PC-9 (cell line): Measurements from ENCODE around the gene PAPOLG. TPM values are rescaled to one million over a fixed set of nuclear protein-coding genes. Genes with fewer than 3 reads are reported as not detected.

Source experiments
- BruUV-seq: library from RNA; stranded (reverse); fragments of 400-500 nt; replicated peaks from 2 replicates; lab custom pipeline; 2021; lab: Mats Ljungman, UMichigan
- CTCF ChIA-PET: fragments of 300-600 bp; sonication (Branson Sonifier 250); formaldehyde crosslinking; loops from one replicate; lab custom pipeline; 2022; ENCODE audit warnings: antibody characterized with exemption; lab: Charles Lee
- POLR2A ChIA-PET: fragments of 300-600 bp; sonication (Branson Sonifier 250); formaldehyde crosslinking; loops from one replicate; lab custom pipeline; 2022; ENCODE audit warnings: antibody characterized with exemption; ENCODE audit not compliant: unreplicated experiment; lab: Charles Lee
- DNase-seq, 2 experiments: peaks; one replicate each; pipeline versions ENCODE4 v3.0.0 to v3.0.0-alpha.2; 2015 to 2022; ENCODE audit warnings: mixed read lengths in 1 of 2
- H2AFZ ChIP-seq: fragments of 200-600 bp; sonication (generic); 2 replicates; pipeline ENCODE4 v1.8.1; 2017; ENCODE audit warnings: antibody characterized with exemption
- H3F3A ChIP-seq: fragments of 200-600 bp; sonication (generic); 2 replicates; pipeline ENCODE4 v1.8.1; 2017; ENCODE audit warnings: antibody characterized with exemption, mild to moderate bottlenecking, low read depth; ENCODE audit not compliant: insufficient read depth
- H3K27ac ChIP-seq: fragments of 200-600 bp; sonication (generic); 2 replicates; pipeline ENCODE4 v1.6.1; 2016; ENCODE audit warnings: mixed run types
- H3K27me3 ChIP-seq: fragments of 200-600 bp; sonication (generic); 2 replicates; pipeline ENCODE4 v1.6.1; 2016; ENCODE audit warnings: low read depth, mixed run types; ENCODE audit not compliant: insufficient read depth
- H3K36me3 ChIP-seq: fragments of 200-600 bp; sonication (generic); 2 replicates; pipeline ENCODE4 v1.6.1; 2016; ENCODE audit warnings: low read depth, mixed run types
- H3K4me1 ChIP-seq: fragments of 200-600 bp; sonication (generic); replicated peaks from 2 replicates; pipeline ENCODE4 v1.6.1; 2016; ENCODE audit warnings: mixed run types; ENCODE audit not compliant: insufficient read depth
- H3K4me2 ChIP-seq: fragments of 200-600 bp; sonication (generic); 2 replicates; pipeline ENCODE4 v1.6.1; 2017; ENCODE audit warnings: mixed run types
- H3K4me3 ChIP-seq: fragments of 200-600 bp; sonication (generic); 2 replicates; pipeline ENCODE4 v1.6.1; 2016; ENCODE audit warnings: mixed run types
- H3K79me2 ChIP-seq: fragments of 200-600 bp; sonication (generic); 2 replicates; pipeline ENCODE4 v1.6.1; 2017; ENCODE audit warnings: low read depth, mixed run types
- H3K9me2 ChIP-seq: fragments of 200-600 bp; sonication (generic); 2 replicates; pipeline ENCODE4 v1.8.1; 2017; ENCODE audit warnings: mild to moderate bottlenecking; ENCODE audit not compliant: insufficient read depth
- H3K9me3 ChIP-seq: fragments of 200-600 bp; sonication (generic); 2 replicates; pipeline ENCODE4 v1.8.1; 2016; ENCODE audit warnings: low read depth; ENCODE audit not compliant: insufficient read depth
- H4K20me1 ChIP-seq: fragments of 200-600 bp; sonication (generic); 2 replicates; pipeline ENCODE4 v1.8.1; 2017; ENCODE audit not compliant: insufficient read depth
- CTCF ChIP-seq: fragments of 200-600 bp; sonication (generic); conservative IDR thresholded peaks from 2 replicates; pipeline ENCODE4 v1.6.1; 2017; ENCODE audit warnings: mixed run types, antibody characterized with exemption, mild to moderate bottlenecking, moderate library complexity
- EZH2 ChIP-seq: fragments of 200-600 bp; sonication (generic); IDR thresholded peaks from 2 replicates; pipeline ENCODE4 v1.8.0; 2017; ENCODE audit warnings: antibody characterized with exemption, low read depth
- intact Hi-C: fragments of 100-400 bp; cut with micrococcal nuclease; formaldehyde crosslinking; loops from one replicate; pipeline ENCODE4 v1.10.0; 2022; ENCODE audit not compliant: unreplicated experiment
- total RNA-seq: library from RNA; stranded (reverse); gene quantifications from 2 replicates; pipeline ENCODE4 v1.2.3, GENCODE V29; 2021

The PAPOLG gene
- total RNA-seq, 1 experiment from 2014 or later: 13.7 TPM

GRCh38 chr2:60794271-60794863, 38.3 kb downstream of the PAPOLG start:
- Histone ChIP-seq H3K79me2 (no peaks in the 10 kb centered on the region), H3K27me3 (no peaks in the 10 kb centered on the region), H3K36me3 (peaks cover 44% of the 10 kb centered on the region), H3F3A (peaks cover 12% of the 10 kb centered on the region; the same call in 1 of the 2 replicates), H3K4me2 (no peak overlapping the region), H3K9me2 (no peaks in the 10 kb centered on the region), H3K27ac (no peak overlapping the region), H3K4me1 (no peaks in the 10 kb centered on the region), H2AFZ (no peak overlapping the region), H4K20me1 (no peaks in the 10 kb centered on the region), H3K9me3 (no peaks in the 10 kb centered on the region), H3K4me3 (no peak overlapping the region)
- intact Hi-C loops: loop anchor here (1.0 kb wide), 1 partner anchor 205 kb away; no protein-coding TSS in a partner anchor
- BruUV-seq: no TSS peak
- TF ChIP-seq EZH2: no peak
- peak; percentile 79 for TF ChIP-seq CTCF
- CTCF ChIA-PET: no interaction called here
- no peak for DNase-seq
- POLR2A ChIA-PET: interaction anchor here (0.7 kb wide), 1 partner anchor 86 kb away, joined by 3 read pairs; no protein-coding TSS in a partner anchor

DNA sequence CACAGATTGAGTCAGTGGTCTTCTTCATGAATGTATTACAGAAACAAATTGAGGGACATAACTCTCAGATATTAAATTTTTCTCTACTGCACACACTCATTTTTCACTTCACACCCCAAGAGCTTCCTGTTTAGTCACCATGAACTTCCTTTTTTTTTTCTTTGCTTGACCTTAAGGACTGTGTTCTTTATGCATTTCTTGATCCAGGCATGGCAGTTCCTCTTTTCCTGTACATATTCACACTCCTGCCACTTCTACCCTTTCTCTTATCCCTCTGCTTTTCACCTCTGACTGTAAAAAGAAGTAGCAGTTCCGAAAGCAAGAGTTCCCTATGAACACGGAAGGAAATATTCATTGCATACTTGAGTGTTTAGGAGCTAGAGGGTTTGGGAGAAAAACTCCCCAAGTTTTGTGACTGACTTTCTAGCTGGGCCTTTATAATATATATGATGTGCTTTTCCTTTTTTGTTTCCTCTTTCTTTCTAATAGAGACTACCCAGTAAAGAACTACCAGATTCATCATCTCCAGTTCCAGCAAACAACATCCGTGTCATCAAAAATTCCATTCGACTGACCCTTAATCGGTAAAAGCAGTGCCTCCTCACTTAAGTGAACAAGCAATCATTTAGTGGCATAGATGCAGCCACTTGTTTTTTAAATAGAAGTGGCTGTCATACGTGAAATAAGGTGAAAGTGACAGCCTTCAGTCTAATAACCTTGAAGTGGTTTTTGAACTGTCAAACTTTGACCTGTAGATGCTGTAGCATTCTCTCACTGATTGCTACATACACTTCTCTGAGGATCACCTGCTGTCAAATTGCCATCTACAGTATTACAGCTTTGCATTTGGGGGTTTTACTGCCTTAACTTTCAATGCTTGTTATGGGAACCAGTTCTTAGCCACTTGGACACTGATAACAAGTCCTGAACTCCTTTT, 40.8 kb downstream of the PAPOLG start:
- ChIA-PET POLR2A (no interaction called here), CTCF (no interaction called here)
- H3K9me2 ChIP-seq: no peaks in the 10 kb centered on the region
- H3K79me2 ChIP-seq: no peaks in the 10 kb centered on the region
- H3K27me3 ChIP-seq: no peaks in the 10 kb centered on the region
- TF ChIP-seq CTCF: no peak
- TF ChIP-seq EZH2: no peak
- peaks cover 11% of the 10 kb centered on the region; the same call in 1 of the 2 replicates for H3F3A ChIP-seq
- H3K36me3 ChIP-seq: peaks cover 39% of the 10 kb centered on the region
- H3K4me1 ChIP-seq: no peaks in the 10 kb centered on the region
- intact Hi-C loops: no loop called here
- H4K20me1 ChIP-seq: no peaks in the 10 kb centered on the region
- no TSS peak for BruUV-seq
- no peaks in the 10 kb centered on the region for H3K9me3 ChIP-seq
- H3K4me3 ChIP-seq: no peak overlapping the region
- no peak overlapping the region for H3K4me2 ChIP-seq
- H3K27ac ChIP-seq: no peak overlapping the region
- no peak for DNase-seq
- H2AFZ ChIP-seq: no peak overlapping the region

- Histone ChIP-seq H3K27me3 (no peaks in the 10 kb centered on the region), H3K36me3 (no peaks in the 10 kb centered on the region), H3K4me2 (no peak overlapping the region), H3K27ac (no peak overlapping the region), H2AFZ (no peak overlapping the region), H4K20me1 (no peaks in the 10 kb centered on the region), H3K4me1 (no peaks in the 10 kb centered on the region), H3K9me3 (no peaks in the 10 kb centered on the region), H3F3A (no peaks in the 10 kb centered on the region), H3K4me3 (no peak overlapping the region), H3K79me2 (no peaks in the 10 kb centered on the region), H3K9me2 (no peaks in the 10 kb centered on the region)
- no peak for DNase-seq
- no TSS peak for BruUV-seq
- ChIA-PET POLR2A (no interaction called here), CTCF (interaction anchor here (0.6 to 1.3 kb wide), 3 partner anchors 195 to 868 kb away, joined by 3 to 5 read pairs (median 3); no protein-coding TSS in a partner anchor)
- intact Hi-C loops: no loop called here
- TF ChIP-seq CTCF (no peak), EZH2 (no peak)
Observed at GRCh38 chr2:60804473-60804872, 48.4 kb downstream of the PAPOLG start.
